ENCODE measurements around the gene FLNC. TPM values are rescaled to one million over a fixed set of nuclear protein-coding genes. Genes with fewer than 3 reads are reported as not detected.

FLNC gene
- total and polyA plus RNA-seq, 2 of the 13 experiments (the other 11 are each of a cell fraction or from before 2014, with no cell fraction given), result 0.02 TPM; not detected in 1

- TF ChIP-seq ZNF407 (CRISPR knock-in tag; IDR thresholded peaks at IDR 0.05; ENCODE audit: not compliant biosample characterization), result no peak
- TF ChIP-seq ZBTB40 (IDR thresholded peaks at IDR 0.05), result no peak
- no peak for TF ChIP-seq ZBTB40 (CRISPR knock-in tag; IDR thresholded peaks at IDR 0.05)
- TF ChIP-seq HNRNPLL (IDR thresholded peaks at IDR 0.05; ENCODE audit: low read depth, low read length, poor library complexity, severe bottlenecking), result peak; percentile 63
- peak; percentile 31; the same call in 1 of the 2 replicates for TF ChIP-seq ZFX (CRISPR knock-in tag; IDR thresholded peaks at IDR 0.05; ENCODE audit: low read depth)
- peak; percentile 96 for TF ChIP-seq MAF1 (CRISPR knock-in tag; IDR thresholded peaks at IDR 0.05; ENCODE audit: borderline replicate concordance)
- TF ChIP-seq ZKSCAN1 (IDR thresholded peaks at IDR 0.05; ENCODE audit: low read length), result no peak
- TF ChIP-seq MTERF4 (CRISPR knock-in tag; IDR thresholded peaks at IDR 0.05), result no peak
Measured at GRCh38 chr7:128783143-128783861, 46.9 kb upstream of the FLNC start (continued).
